Limb (tissue), 2 donors: ENCODE data around the gene CCBE1.
A peak's percentile ranks its signal among the peaks of the same experiment; 100 is the strongest.
"Not testable (repeated sequence)": the region's sequence is repeated elsewhere in the genome, so short reads cannot be mapped to it uniquely, and the experiment has no call there.

ENCODE experiments used
- DNase-seq, 2 donors: peaks; one replicate each; pipeline ENCODE4 v3.0.0-alpha.2; 2016; ENCODE audit errors: extremely low spot score in 2 of 2

CCBE1 gene

DNA sequence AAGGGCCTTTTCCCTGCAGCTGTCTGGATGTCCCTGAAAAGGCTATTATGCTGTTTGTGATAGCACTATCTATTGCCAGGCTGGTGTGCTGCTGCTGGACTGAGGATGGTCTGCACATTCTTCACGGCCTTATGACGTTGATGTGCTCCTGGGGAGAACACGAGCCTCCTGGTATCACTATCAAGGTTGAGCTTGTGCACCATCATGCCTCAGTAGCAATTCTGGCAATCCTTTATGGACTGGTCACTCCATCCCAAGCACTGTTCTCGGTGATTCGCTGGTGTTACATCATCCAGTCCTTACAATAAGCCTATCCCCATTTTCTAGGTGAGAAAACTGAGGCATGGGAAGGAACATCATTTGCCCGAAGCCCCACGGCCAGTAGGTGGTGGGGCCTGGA lies 18.2 kb upstream of the CCBE1 start:
- no peak for DNase-seq

DNA sequence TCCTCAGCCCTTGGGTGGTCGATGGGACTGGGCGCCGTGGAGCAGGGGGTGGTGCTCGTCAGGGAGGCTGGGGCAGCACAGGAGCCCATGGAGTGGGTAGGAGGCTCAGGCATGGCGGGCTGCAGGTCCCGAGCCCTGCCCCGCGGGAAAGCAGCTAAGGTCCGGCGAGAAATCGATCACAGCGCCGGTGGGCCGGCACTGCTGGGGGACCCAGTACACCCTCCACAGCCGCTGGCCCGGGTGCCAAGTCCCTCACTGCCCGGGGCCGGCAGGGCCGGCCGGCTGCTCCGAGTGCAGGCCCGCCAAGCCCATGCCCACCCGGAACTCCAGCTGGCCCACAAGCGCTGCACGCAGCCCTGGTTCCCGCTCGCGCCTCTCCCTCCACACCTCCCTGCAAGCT lies 16.9 kb upstream of the CCBE1 start:
- not testable (repeated sequence) for DNase-seq

DNA sequence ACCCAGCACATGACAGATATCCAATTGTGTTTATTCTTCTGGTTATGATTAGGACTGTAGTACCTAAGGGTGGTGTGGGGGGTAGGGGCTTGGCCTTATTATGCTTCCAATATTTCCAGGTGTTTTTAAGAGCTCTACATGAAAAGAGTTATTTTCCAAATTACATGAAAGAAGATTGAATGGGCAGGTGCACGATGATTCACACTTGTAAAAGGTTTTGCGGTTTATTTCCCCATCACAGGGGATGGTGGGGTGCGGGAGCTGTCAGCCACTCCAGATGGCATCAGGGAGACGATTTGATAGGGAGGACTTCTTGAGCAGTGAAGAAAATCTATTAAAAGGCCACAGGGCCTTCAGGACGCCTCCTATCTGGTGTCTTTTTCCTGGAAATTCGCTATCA lies 15.1 kb upstream of the CCBE1 start:
- DNase-seq, result no peak

DNA sequence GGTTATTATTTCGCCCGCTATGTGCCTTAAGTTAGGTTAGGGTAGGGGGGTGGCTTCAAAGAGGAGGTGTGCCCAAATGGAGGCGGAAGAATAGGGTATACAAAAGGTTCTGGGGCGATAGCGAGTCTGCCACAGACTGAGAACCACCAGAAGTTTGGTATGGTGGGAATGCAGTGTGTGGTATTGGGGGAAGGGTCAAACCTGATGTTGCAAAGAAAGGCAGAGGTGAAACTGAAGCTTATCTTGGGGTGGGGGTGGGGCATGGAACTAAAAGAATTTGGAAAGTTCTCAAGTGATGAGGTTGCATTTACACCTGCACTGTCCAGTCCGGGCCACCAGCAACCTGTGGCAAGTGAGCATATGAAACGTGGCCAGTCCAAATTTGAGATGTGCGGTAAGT lies 11.8 kb upstream of the CCBE1 start:
- DNase-seq, result no peak

DNA sequence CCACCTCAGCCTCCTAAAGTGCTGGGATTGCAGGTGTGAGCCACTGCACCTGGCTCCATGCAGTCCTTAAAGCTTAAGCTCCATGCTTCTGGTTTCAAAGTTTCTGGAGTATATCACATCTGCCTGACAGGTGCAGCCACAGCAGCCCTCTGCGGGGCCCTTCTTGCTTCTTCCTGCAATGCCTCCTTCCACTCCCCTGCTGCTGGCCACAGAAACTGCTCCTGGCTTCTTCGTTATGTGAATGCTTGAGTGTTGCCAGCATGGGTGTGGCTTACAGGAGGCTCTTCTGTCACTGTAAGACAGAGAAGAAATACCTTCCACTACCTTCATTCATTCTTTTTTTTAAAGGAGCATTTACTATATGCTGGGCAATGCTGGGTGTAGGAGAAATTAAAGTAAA lies 10.1 kb upstream of the CCBE1 start:
- no peak for DNase-seq

DNA sequence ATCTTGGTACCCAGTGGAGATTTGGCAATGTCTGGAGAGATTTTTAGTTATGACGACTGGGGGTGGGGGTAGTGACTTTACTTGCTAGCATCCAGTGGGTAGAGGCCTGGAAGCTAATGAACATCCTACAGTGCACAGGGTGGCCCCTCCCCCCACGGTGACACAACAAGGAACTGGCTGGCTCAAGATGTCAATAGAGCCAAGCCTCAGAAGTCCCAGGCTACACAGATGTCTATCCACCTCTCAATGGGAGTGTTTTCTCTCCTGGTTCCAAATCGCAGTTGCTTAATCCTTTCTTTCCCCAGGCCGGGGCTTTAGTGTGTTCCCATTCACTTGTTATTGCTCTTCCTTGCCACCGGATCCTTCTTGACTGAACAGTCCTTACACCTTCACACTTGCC lies 9.3 kb upstream of the CCBE1 start:
- DNase-seq, result no peak

DNA sequence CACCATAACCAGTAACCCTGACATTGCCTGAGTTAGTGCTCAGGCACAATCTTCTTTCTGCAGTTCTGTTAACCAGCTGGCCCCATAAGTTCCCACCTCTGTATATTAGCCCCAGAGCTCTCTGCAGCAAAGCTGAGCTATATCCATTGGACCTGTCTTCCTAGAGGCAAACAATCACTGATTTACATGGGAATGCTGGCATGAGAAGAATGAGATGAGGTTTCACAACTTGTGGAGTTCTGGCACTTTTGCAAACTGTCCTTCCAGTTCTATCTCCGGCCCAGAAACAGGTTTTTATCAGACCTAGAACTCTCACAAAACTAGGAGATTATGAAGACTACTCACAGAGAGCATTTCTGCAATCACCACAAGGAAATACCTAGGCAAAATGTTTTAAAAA lies 7.9 kb upstream of the CCBE1 start:
- DNase-seq, result no peak

DNA sequence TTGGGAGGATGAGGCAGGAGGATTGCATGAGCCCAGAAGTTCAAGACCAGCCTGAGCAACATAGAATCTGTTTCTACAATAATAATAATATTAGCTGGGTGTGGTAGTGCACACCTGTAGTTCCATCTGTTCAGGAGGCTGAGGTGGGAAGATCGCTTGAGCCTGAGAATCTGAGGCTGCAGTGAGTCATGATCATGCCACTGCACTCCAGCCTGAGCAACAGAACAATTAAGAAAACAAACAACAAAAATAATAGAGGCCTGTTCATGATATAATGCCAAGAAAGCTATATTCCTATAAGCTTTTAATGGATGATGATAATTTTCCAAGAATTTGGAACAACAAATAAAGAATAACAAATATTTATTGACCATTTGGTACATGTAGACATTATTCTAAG lies 6.9 kb upstream of the CCBE1 start:
- DNase-seq, result no peak

DNA sequence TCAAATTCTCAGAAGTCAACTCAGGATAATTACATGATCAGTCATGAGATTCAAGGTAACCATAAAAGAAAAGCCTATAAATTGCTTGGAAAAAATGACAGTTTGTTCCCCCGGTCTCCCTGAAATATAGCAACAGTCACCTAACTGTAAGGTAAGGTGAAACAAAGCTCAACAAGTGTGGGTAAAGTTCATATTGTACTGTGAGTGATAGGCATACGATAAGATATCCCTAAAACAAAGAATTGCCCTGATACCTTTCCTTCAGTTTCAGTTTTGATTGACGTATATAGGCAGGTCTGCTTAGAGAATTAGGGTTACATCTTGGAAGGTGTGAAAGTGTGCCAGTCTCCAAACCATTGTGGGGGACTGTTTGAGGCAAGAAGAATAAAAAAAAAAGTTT lies 4.0 kb upstream of the CCBE1 start:
- DNase-seq, result no peak

DNA sequence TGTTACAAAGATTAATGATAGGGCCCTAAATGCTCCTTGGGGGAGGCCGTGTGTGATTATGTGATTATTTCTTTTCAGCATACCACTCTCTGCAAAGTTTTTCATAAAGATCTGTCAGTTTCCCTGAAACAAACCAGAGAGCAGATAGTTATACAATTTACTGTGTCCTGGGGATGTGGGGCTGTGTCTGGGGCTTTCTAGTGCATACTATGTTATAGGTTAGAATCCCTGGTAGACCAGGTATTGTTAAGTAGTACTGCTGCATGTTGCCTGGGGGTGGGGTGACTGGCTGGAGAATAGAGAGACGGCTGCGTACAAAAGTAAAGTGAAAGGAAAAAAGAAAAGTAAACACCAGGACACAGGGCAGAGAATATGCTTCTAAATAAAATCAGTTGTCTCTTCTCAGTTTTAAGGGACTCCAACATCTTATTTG lies 3.3 kb upstream of the CCBE1 start:
- DNase-seq, result no peak

DNA sequence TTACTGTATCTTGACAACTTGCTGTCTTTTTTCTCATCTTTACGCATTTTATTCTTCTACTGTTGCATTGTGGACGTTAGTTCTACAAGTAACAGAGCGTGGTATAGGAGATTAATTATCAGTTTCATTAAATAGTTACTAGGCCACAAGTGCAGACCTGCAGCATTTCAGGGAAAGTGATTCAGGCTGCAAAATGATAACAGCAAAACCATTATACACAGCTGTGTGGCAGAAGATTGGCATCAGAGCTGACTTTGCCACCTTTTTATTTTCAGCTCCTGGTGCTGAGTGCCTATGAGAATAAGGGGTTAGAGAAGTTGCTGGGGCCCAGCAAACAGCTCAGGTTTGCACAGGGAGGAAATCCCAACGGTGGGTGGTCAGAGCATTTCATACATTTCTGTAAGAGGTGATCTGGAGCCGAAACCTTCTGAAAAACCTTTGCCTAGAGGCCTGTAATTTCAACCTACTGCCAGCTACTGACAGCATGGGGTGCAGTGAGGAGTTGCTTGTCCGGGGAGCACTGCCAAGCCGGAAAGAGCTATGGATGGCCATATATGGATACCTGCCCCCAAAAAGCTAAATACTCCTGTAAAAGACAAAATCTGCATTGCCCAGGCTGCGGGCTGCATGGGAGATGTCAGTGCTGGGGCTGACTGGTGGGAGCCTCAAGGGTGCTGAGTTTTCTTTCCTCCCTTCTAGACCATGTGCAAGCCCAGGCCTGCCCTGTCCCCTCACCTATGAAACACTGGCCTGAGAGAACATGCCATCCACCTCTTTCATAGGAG lies 2.7 kb upstream of the CCBE1 start:
- DNase-seq, result no peak

DNA sequence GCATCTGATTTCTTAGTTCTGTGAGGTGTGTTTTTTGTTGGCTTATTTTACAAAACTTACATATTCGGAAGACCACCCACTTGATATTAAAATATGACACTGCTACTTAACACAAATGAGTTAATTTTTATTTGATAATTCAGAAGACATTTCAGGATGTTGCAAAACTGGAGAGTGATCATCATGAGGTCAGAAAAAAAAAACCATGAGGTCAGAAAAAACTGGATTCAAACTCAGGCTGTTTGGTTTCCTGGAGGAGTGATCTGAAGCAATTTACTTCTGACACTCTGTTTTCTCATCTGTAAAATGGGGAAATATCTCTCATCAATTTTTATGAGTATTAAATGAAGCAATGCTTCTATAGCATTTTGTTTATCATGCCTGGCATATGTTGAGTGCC lies 1.8 kb upstream of the CCBE1 start:
- DNase-seq, result no peak

DNA sequence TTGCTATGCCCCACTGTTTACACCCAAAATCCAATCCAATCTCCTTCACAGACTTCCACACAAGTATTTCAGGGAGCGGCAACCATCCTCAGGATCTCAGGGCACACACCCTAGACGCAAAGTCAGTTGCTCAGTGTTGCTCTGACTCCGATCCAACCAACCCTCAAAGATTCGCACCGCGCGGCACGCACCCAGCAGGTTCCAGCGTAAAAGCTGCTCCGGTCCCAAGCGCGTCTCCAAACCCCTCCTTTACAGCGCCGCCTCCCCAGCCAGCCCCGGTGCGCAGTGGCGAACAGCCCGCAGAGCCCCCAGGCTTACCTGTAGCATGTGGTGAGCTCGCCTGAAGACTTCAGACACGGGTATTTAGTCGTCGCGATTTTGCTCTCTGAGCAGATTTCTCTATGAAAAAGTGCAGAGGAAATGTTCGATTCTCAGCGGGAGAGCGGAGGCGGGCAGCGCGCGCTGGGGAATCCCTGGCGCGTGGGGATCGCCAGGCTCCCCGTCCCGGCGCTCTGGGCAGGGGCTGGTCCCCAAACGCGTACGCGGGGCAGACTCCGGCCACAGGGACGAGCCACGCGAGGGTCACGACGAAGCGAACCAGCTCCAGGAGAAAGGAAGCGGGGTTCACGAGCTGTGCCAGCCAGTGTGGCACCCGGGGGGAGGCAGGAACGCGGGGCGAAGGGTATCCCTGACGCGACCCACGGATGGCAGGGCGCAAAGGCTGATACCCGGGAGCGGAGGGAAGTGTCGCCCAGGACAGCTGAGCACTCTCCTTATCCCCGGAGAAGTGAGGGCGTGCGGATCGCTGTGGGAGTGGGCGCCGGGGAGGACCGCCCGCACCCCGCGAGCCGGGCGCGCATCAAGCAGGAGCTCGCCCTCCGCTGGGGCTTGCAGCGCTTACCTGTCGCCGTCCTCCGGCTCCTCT lies 650 bp downstream of the CCBE1 start:
- DNase-seq, result peak in 1 of 2 donors; percentile 47

DNA sequence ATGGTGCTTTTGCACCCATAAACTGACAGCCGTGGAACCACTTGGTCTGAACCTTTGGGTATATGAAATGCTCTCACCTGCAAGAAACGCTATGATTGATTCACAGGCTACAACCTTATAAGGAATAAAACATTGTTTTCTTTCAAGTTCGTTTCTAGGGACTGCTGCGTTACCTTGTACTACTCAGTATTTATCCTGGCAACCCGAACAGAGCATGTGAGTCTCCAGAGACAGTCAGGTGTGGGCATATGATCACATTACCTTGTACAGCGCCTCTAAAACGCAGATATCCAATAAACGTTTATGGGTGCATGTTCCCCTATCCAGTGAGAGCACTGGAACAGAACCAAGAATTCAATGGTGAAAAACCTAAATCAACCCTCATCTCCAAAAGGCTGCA lies 1.7 kb downstream of the CCBE1 start:
- no peak for DNase-seq

DNA sequence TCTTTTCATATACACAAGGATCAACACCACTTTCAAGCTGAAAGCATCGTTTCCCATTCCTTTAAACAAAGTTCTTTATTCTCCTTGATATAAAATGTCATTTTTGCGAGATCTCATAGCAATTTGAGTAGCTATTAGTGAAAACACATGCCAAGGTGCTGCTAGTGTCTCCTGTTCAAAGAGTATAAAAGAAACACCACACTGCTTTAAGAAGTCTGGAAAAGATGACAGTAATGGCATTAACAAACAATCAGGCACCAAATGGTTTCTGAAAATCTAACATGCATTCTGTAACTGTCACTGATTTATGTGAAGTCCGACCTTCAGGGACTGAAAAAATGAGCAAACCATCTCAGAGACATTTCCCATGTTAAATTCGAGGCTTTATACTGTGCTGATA lies 2.4 kb downstream of the CCBE1 start:
- DNase-seq, result no peak

DNA sequence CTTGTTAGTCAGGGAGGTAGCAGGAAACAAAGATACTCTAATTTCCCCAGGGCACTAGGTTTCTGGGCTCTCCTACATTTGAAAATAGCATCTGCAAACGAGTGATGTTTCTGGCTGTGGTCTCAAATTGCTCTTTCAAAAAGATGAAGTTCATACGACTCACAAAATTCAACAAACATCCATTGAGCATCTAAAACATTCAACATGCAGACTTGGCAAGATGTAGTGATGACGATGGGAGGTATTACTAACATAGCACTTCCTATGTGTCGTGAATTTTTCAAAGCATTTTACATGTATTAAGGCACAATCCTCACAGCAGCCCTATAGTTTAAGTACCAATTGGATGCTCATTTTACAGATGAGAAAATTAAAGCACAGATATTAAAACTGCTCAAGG lies 5.2 kb downstream of the CCBE1 start:
- no peak for DNase-seq

DNA sequence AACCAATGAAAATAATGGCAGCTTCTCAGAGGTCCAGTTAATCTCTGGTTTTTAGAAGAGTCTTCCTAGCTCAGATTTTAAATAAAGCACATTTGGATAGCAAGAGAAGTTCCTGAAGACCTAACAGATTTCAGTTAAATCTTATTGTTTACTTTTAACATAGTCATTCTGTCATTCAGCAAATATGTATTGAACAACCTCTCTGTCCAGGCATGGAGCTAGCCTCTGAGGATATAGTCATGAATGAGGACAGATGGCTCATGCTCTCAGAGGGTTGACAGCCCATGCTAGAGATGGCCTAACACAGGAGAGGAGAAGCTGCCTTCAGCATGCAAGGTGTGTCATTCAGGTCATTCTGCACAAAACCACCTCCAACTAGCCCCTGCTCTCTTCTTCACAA lies 6.2 kb downstream of the CCBE1 start:
- no peak for DNase-seq

DNA sequence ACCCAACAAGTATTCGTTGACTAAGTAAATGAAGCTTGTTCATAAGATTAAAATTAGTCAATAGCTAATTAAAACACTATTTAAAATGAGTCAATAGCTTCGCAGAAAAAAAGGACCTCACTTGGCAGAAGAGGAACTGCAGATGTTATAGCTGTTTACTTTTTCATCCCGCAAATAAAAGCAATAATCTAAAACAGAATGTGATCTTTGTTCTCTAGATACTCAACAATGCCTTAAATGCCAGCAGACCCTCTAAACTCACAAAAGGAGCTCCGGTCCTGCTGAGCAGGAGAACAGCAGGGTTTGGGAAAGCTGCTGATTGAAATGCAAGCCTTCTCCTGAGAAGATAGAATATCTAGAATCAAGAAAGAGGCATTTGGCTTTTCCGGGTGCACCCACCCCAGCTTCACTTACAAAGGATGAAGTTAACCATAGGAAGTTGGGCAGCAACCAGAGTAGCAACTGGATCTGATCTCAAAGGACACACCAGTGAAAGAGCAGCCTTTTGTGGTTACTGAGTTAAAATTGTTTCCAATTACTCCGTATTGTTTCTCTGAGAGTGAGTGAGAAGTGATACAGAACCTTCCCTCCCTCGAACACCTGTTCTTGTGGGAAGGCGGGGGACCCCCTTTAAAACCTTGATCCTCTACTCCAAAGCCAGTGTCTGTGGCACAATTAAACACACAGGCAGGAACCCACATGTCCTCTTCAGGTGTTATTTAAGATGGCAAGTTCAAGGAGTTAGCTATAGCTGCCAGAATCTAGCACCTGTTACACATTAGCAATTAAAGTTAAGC lies 6.8 kb downstream of the CCBE1 start:
- DNase-seq, result no peak

DNA sequence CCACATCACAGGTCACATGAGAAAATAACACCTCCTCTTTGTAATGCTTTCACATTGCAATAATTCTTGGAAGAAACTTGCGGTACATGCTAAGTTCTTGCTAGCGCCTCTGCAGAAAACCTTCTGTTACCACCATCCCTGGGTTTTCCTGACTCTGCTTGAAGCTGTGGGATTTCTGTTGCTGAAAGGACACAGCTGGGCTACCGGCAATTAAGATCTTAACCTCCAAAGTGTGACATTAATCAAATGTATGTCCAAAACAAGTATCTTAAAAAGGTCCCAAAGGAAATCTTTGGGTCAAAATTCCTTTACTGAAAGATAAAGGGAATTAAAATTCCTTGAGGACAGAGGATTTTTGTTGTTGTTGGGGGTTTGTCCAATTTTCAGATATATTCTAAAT lies 7.5 kb downstream of the CCBE1 start:
- no peak for DNase-seq

DNA sequence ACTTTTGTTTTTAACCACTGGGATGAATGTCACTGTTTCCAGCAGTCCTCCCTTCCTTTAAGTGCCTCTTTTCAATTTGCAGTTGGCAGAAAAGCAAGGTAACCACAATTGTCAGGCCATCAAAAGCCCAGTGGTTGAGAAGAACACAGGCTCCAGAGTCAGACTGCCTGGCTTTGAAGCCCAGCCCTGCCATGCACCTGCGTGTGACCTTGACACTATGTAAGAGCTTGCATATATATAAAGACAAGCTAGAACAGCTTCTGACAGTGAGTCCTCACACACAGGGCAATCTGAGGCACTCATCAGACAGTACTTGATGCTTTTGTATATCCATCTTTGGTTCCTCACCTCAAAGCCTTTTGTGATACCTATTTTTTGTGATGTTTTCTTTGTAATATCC lies 11.0 kb downstream of the CCBE1 start:
- no peak for DNase-seq

DNA sequence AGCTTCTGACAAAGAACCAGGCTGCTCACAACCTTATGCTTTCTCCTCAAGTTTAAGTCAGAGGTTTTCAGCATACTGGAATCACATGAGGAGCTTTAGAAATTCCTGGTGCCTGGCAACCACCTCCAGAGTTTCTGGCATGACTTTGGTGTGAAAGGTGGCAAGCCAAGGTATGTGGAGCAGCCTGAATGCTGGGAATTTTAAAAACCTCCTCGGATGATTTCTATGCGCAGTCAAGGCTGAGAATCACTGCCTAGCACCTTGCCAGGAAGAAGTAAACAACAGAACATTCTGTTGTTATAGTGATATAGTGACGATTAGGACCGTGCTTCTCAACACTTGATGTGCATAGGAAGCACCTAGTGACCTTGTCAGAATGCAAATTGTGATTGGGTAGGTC lies 11.7 kb downstream of the CCBE1 start:
- DNase-seq, result no peak

DNA sequence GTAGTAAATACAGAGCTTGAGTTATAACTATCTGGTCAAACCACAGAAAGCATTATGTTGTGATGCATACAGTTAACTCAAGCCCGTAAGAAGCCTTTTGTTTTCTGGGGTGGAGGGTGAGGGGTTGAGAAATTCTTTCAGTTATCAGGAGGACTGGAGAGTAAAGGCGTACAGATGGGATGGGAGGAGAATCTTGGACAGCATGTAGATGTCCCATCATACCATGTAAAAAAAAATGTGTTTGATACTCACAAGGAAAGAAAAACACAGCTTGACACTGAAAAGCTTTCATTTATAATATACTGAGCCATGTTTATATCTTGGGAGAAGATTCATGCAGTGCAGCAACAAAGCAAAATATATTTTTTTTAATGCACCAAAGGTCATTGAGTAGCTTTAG lies 12.4 kb downstream of the CCBE1 start:
- DNase-seq, result no peak
